BJ (cell line): ENCODE measurements around the gene BAZ2B. TPM values are rescaled to one million over a fixed set of nuclear protein-coding genes. Genes with fewer than 3 reads are reported as not detected.

ENCODE experiments used
- CTCF ChIA-PET: fragments of 350-600 bp; formaldehyde crosslinking; extraction: SDS; loops from one replicate; lab custom pipeline; 2021; ENCODE audit warnings: antibody characterized with exemption, inconsistent platforms; lab: Yijun Ruan, JAX
- POLR2A ChIA-PET: fragments of 300-600 bp; sonication (Branson Sonifier 250); formaldehyde crosslinking; extraction: SDS; loops from one replicate; lab custom pipeline; 2021; ENCODE audit warnings: antibody characterized with exemption; lab: Charles Lee
- DNase-seq: peaks from one replicate; pipeline ENCODE4 v3.0.0-alpha.2; 2011; ENCODE audit warnings: low read depth
- H3K27me3 ChIP-seq: 2 replicates; pipeline ENCODE4 v1.6.0; 2011; ENCODE audit warnings: low read length; ENCODE audit not compliant: control insufficient read depth, insufficient read depth
- H3K36me3 ChIP-seq: 2 replicates; pipeline ENCODE4 v1.5.1; 2011; ENCODE audit warnings: low read length; ENCODE audit not compliant: control insufficient read depth, insufficient read depth
- H3K4me3 ChIP-seq: 2 replicates; pipeline ENCODE4 v1.5.1; 2011; ENCODE audit warnings: low read depth, mild to moderate bottlenecking, control low read depth, low read length
- polyA plus RNA-seq: library from polyadenylated mRNA; depleted of rRNA; stranded (reverse); fragments of >200 nt; gene quantifications from 2 replicates; pipeline ENCODE4 v1.2.3, GENCODE V29; 2011
- TF ChIP-seq, protein P1 (sequence below): IDR thresholded peaks from 2 replicates; pipeline ENCODE4 v1.5.1; 2011; ENCODE audit warnings: low read depth, mild to moderate bottlenecking, control low read depth, inconsistent platforms, low read length, moderate library complexity; ENCODE audit not compliant: insufficient read depth

Gene BAZ2B
- polyA plus RNA-seq, 1 experiment, result 16.0 TPM

DNA sequence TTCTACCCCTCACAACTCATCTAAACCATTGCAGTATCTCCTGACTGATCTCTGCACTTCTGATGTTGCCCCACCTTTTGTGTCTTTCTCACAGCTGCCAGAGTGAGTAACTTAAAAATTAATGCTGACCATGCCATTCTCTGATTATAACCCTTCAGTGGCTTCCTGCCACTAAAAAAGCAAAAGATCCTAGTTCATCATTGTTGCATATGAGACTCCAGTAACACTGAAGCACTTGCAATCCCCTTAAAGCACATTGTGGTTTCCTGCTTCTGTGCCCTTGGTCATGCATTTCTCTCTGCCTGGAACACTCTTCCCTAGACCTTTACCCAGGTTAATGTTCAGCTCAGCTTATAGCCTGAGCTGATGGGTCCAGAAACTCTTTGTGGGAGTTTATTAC lies 234.8 kb downstream of the BAZ2B start:
- Histone ChIP-seq H3K4me3 (no peak overlapping the region), H3K27me3 (no peaks in the 10 kb centered on the region), H3K36me3 (0 out of 2 replicates have a peak, but pooled peaks cover 1% of the 10 kb centered on the region)
- TF ChIP-seq, protein P1, sequence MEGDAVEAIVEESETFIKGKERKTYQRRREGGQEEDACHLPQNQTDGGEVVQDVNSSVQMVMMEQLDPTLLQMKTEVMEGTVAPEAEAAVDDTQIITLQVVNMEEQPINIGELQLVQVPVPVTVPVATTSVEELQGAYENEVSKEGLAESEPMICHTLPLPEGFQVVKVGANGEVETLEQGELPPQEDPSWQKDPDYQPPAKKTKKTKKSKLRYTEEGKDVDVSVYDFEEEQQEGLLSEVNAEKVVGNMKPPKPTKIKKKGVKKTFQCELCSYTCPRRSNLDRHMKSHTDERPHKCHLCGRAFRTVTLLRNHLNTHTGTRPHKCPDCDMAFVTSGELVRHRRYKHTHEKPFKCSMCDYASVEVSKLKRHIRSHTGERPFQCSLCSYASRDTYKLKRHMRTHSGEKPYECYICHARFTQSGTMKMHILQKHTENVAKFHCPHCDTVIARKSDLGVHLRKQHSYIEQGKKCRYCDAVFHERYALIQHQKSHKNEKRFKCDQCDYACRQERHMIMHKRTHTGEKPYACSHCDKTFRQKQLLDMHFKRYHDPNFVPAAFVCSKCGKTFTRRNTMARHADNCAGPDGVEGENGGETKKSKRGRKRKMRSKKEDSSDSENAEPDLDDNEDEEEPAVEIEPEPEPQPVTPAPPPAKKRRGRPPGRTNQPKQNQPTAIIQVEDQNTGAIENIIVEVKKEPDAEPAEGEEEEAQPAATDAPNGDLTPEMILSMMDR, result no peak
- ChIA-PET CTCF (no interaction called here), POLR2A (no interaction called here)
- no peak for DNase-seq

GRCh38 chr2:159380685-159381239 lies 235.6 kb downstream of the BAZ2B start:
- H3K36me3 ChIP-seq, result 0 out of 2 replicates have a peak, but pooled peaks cover 1% of the 10 kb centered on the region
- TF ChIP-seq, protein P1, result no peak
- DNase-seq, result no peak
- H3K27me3 ChIP-seq, result no peaks in the 10 kb centered on the region
- ChIA-PET POLR2A (no interaction called here), CTCF (interaction anchor here (1.5 kb wide), 1 partner anchor 25 kb away, joined by 4 read pairs; no protein-coding TSS in a partner anchor)
- H3K4me3 ChIP-seq, result no peak overlapping the region

DNA sequence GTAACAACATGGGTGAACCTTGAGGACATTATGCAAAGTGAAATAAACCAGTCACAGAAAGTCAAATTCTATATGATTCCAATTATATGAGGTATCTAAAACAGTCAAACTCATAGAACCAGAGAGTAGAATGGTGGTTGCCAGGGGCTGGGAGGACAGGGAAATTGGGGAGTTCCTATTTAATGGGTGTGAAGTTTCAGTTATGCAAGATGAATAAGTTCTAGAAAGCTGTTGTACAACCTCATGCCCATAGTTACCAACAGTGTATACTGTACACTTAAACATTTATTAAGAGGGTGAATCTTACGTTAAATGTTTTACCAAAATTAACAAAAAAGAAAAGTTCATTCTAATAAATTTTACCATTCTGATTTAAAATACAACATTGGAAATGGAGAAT lies 237.2 kb downstream of the BAZ2B start:
- TF ChIP-seq, protein P1, result no peak
- Histone ChIP-seq H3K36me3 (no peaks in the 10 kb centered on the region), H3K27me3 (no peaks in the 10 kb centered on the region), H3K4me3 (no peak overlapping the region)
- no peak for DNase-seq
- POLR2A ChIA-PET, result no interaction called here
- CTCF ChIA-PET, result no interaction called here

- TF ChIP-seq, protein P1, result no peak
- Histone ChIP-seq H3K36me3 (no peaks in the 10 kb centered on the region), H3K4me3 (no peak overlapping the region), H3K27me3 (no peaks in the 10 kb centered on the region)
- POLR2A ChIA-PET, result no interaction called here
- no peak for DNase-seq
- CTCF ChIA-PET, result no interaction called here
These were observed 241.1 kb downstream of the BAZ2B start for GRCh38 chr2:159375241-159375640.

GRCh38 chr2:159371506-159371905 lies 244.8 kb downstream of the BAZ2B start:
- H3K4me3 ChIP-seq, result no peak overlapping the region
- DNase-seq, result no peak
- H3K27me3 ChIP-seq, result no peaks in the 10 kb centered on the region
- CTCF ChIA-PET, result no interaction called here
- H3K36me3 ChIP-seq, result no peaks in the 10 kb centered on the region
- POLR2A ChIA-PET, result no interaction called here
- TF ChIP-seq, protein P1, result no peak
